Stimulated activated CD4-positive, alpha-beta T cell treated with anti-CD3 and anti-CD28 coated beads, Interleukin-4, amount 100 ng/mL, for 48 hours (primary cell): ENCODE results near the gene ADAMTS8.

Source experiments
- DNase-seq, 2 donors: peaks; one replicate each; pipeline ENCODE4 v3.0.0-alpha.2; 2020; ENCODE audit warnings: low read depth in 2 of 2

ADAMTS8 gene

GRCh38 chr11:130428316-130429119, at the start of gene ADAMTS8:
Gene ADAMTS8, minus strand, starts transcription at chr11:130428609. Its CDS starts 323 bp downstream, at chr11:130428286.
- no peak for DNase-seq

GRCh38 chr11:130477586-130478203, 49.3 kb upstream of the ADAMTS8 start:
- DNase-seq: no peak

GRCh38 chr11:130476922-130477491, 48.6 kb upstream of the ADAMTS8 start:
- no peak for DNase-seq

- no peak for DNase-seq
Observed at GRCh38 chr11:130476200-130476921, 48.0 kb upstream of the ADAMTS8 start.

- DNase-seq: no peak
Observed at GRCh38 chr11:130475426-130476053, 47.1 kb upstream of the ADAMTS8 start.

GRCh38 chr11:130474637-130475400, 46.4 kb upstream of the ADAMTS8 start:
- no peak for DNase-seq

- no peak for DNase-seq
Observed at GRCh38 chr11:130473795-130474377, 45.5 kb upstream of the ADAMTS8 start.

GRCh38 chr11:130473056-130473794, 44.8 kb upstream of the ADAMTS8 start:
- no peak for DNase-seq

- DNase-seq: no peak
Observed at GRCh38 chr11:130472434-130472961, 44.1 kb upstream of the ADAMTS8 start.

GRCh38 chr11:130471731-130472433, 43.5 kb upstream of the ADAMTS8 start:
- DNase-seq: no peak

GRCh38 chr11:130470832-130471706, 42.7 kb upstream of the ADAMTS8 start:
- DNase-seq: no peak

GRCh38 chr11:130469181-130469580, 40.8 kb upstream of the ADAMTS8 start:
- no peak for DNase-seq

GRCh38 chr11:130467116-130467900, 38.9 kb upstream of the ADAMTS8 start:
- DNase-seq: no peak

- no peak for DNase-seq
Observed at GRCh38 chr11:130465263-130465662, 36.9 kb upstream of the ADAMTS8 start.

- DNase-seq: no peak
Observed at GRCh38 chr11:130464291-130464812, 35.9 kb upstream of the ADAMTS8 start.

GRCh38 chr11:130462931-130463330, 34.5 kb upstream of the ADAMTS8 start:
- DNase-seq: no peak
